K562 (cell line): ENCODE results near the gene POLR1D. TPM values are rescaled to one million over a fixed set of nuclear protein-coding genes. Genes with fewer than 3 reads are reported as not detected.

Source experiments
- ATAC-seq: fragments of 200-7000 bp; cut with Tn5 transposase; 3 replicates; pipeline ENCODE4 v1.9.1; 2020; ENCODE audit warnings: moderate library complexity
- BruUV-seq: library from RNA; stranded (reverse); fragments of 400-500 nt; replicated peaks from 2 replicates; lab custom pipeline; 2021; lab: Mats Ljungman, UMichigan
- CTCF ChIA-PET: fragments of 300-600 bp; formaldehyde crosslinking; extraction: SDS; loops from one replicate; lab custom pipeline; 2021; ENCODE audit warnings: low intra/inter-chr PET ratio; lab: Yijun Ruan, JAX
- POLR2A ChIA-PET: fragments of 300-600, 350-650 bp; sonication (Branson Sonifier 250); formaldehyde crosslinking; extraction: SDS; loops from one replicate; lab custom pipeline; 2021; ENCODE audit warnings: antibody characterized with exemption, inconsistent platforms; lab: Yijun Ruan, JAX
- DNase-seq, 4 experiments: peaks; one replicate each; pipeline versions ENCODE4 v3.0.0 to v3.0.0-alpha.2; 2011 to 2018; ENCODE audit warnings: low spot score in 3 of 4, mixed read lengths in 3 of 4; ENCODE audit errors: extremely low read depth in 1 of 4
- FAIRE-seq: peaks from 2 replicates; lab custom pipeline; 2011; peaks lifted over from hg19 to GRCh38; lab: Jason Lieb, UNC
- H2AFZ ChIP-seq: 2 replicates; pipeline ENCODE4 v1.6.0; 2011; ENCODE audit warnings: low read depth, low read length, control low read depth, inconsistent platforms
- H3K27ac ChIP-seq: fragments of 200-600 bp; 3 replicates; pipeline ENCODE4 v1.8.0; 2011; ENCODE audit warnings: low read depth, mild to moderate bottlenecking, control low read depth, inconsistent platforms, low read length, moderate library complexity, mixed read lengths; ENCODE audit errors: extremely low read depth
- H3K27me3 ChIP-seq, 2 experiments: fragments of 300-600 bp in 1 of 2; 2 replicates in 1 of 2; 3 replicates in 1 of 2; pipeline versions ENCODE4 v1.6.0 to v1.8.0; 2011; ENCODE audit warnings: inconsistent platforms in 2 of 2, low read length in 2 of 2, mild to moderate bottlenecking in 1 of 2, mixed read lengths in 1 of 2, moderate library complexity in 1 of 2; ENCODE audit not compliant: control insufficient read depth in 2 of 2, insufficient read depth in 2 of 2
- H3K36me3 ChIP-seq: fragments of 300-600 bp; 3 replicates; pipeline ENCODE4 v1.8.0; 2011; ENCODE audit warnings: mild to moderate bottlenecking, low read length, inconsistent platforms; ENCODE audit not compliant: control insufficient read depth, insufficient read depth
- H3K4me1 ChIP-seq, 2 experiments: fragments of 200-600 bp in 1 of 2; replicated peaks in 1 of 2; 2 replicates in 1 of 2; 3 replicates in 1 of 2; pipeline versions ENCODE4 v1.5.1 to v1.8.0; 2011; ENCODE audit warnings: inconsistent platforms in 2 of 2, low read length in 2 of 2, mild to moderate bottlenecking in 1 of 2, mixed read lengths in 1 of 2, moderate library complexity in 1 of 2; ENCODE audit not compliant: control insufficient read depth in 2 of 2, insufficient read depth in 2 of 2
- H3K4me2 ChIP-seq: 2 replicates; pipeline ENCODE4 v1.6.1; 2011; ENCODE audit warnings: low read length, control low read depth, inconsistent platforms, mixed read lengths; ENCODE audit not compliant: insufficient read depth
- H3K4me3 ChIP-seq: fragments of 200-600 bp; sonication (generic), shearing (Covaris generic); 2 replicates; pipeline ENCODE4 v1.5.1; 2016; ENCODE audit warnings: control low read depth, inconsistent platforms
- H3K79me2 ChIP-seq: fragments of 200-600 bp; 3 replicates; pipeline ENCODE4 v1.8.0; 2011; ENCODE audit warnings: low read length, inconsistent platforms; ENCODE audit not compliant: control insufficient read depth, insufficient read depth
- H3K9ac ChIP-seq, 2 experiments: 2 replicates each; pipeline versions ENCODE4 v1.6.0 to v1.6.1; 2011; ENCODE audit warnings: low read depth in 2 of 2, low read length in 2 of 2, control low read depth in 1 of 2, inconsistent platforms in 1 of 2, mild to moderate bottlenecking in 1 of 2, mixed read lengths in 1 of 2; ENCODE audit not compliant: insufficient read depth in 1 of 2
- H3K9me1 ChIP-seq: one replicate; pipeline ENCODE4 v1.6.0; 2011; ENCODE audit warnings: inconsistent platforms, mild to moderate bottlenecking, low read length, moderate library complexity; ENCODE audit not compliant: control insufficient read depth, insufficient read depth
- H3K9me3 ChIP-seq: replicated peaks from 2 replicates; pipeline ENCODE4 v1.5.1; 2011; ENCODE audit warnings: low read depth, low read length, inconsistent platforms; ENCODE audit not compliant: control insufficient read depth, insufficient read depth
- H4K20me1 ChIP-seq: replicated peaks from 2 replicates; pipeline ENCODE4 v1.6.1; 2011; ENCODE audit warnings: low read length, inconsistent platforms, mixed read lengths; ENCODE audit not compliant: control insufficient read depth, insufficient read depth
- FOXK2 ChIP-seq, 2 experiments: fragments of 450-650 bp; IDR thresholded peaks in 1 of 2; conservative IDR thresholded peaks in 1 of 2; 2 replicates each; pipeline ENCODE4 v1.6.1; 2016; ENCODE audit warnings: low read depth in 2 of 2, mild to moderate bottlenecking in 1 of 2
- GABPA ChIP-seq: fragments of 200-800 bp; sonication (Bioruptor generic); conservative IDR thresholded peaks from 2 replicates; pipeline ENCODE4 v1.6.1; 2016; ENCODE audit warnings: low read depth, missing genetic modification characterization, missing compliant biosample characterization
- MNT ChIP-seq, 2 experiments: fragments of 450-650 bp; conservative IDR thresholded peaks; 2 replicates each; pipeline ENCODE4 v1.6.1; 2017; ENCODE audit warnings: mild to moderate bottlenecking in 2 of 2, moderate library complexity in 2 of 2
- MYNN ChIP-seq, 2 experiments: sonication (generic); formaldehyde crosslinking in 1 of 2; IDR thresholded peaks; 2 replicates each; pipeline versions ENCODE4 v1.5.0 to v1.6.1; 2016 to 2020; ENCODE audit warnings: antibody characterized with exemption in 1 of 2, missing genetic modification reagents in 1 of 2
- NCOA6 ChIP-seq: fragments of 450-650 bp; IDR thresholded peaks from 2 replicates; pipeline ENCODE4 v1.6.1; 2017; ENCODE audit warnings: mild to moderate bottlenecking
- NR1H2 ChIP-seq: sonication (generic); formaldehyde crosslinking; IDR thresholded peaks from 2 replicates; pipeline ENCODE4 v1.4.0; 2020; ENCODE audit warnings: mild to moderate bottlenecking, missing genetic modification reagents
- RBFOX2 ChIP-seq: fragments of 200-400 bp; formaldehyde crosslinking; IDR thresholded peaks from 2 replicates; pipeline ENCODE4 v1.6.1; 2017; ENCODE audit warnings: low read depth, mild to moderate bottlenecking, low read length, moderate library complexity
- SLC30A9 ChIP-seq: fragments of 250-450 bp; sonication (Bioruptor Pico); IDR thresholded peaks from 2 replicates; pipeline ENCODE4 v1.8.0; 2022; ENCODE audit warnings: mild to moderate bottlenecking, moderate library complexity
- STAT5B ChIP-seq: fragments of 250-450 bp; sonication (Bioruptor Pico); IDR thresholded peaks from 2 replicates; pipeline ENCODE4 v1.8.0; 2021; ENCODE audit warnings: mild to moderate bottlenecking, inconsistent platforms
- YY1 ChIP-seq, 3 experiments: IDR thresholded peaks; 2 replicates each; pipeline ENCODE4 v1.6.1; 2011; ENCODE audit warnings: low read length in 2 of 3, mild to moderate bottlenecking in 2 of 3, moderate library complexity in 2 of 3, borderline replicate concordance in 1 of 3, control low read depth in 1 of 3, low read depth in 1 of 3; ENCODE audit not compliant: insufficient read depth in 3 of 3, insufficient replicate concordance in 2 of 3, control insufficient read depth in 1 of 3, insufficient read length in 1 of 3; ENCODE audit errors: extremely low read depth in 1 of 3
- WGBS: fragments of 100-300 bp; shearing (Covaris generic); methylation state at CpG from one replicate; pipeline ENCODE4 v1.1.6; 2016; ENCODE audit warnings: low coverage, mixed read lengths; ENCODE audit not compliant: insufficient coverage; ENCODE audit errors: missing lambda C conversion rate; 5-methylcytosine and 5-hydroxymethylcytosine counted together
- in situ Hi-C: fragments of 300-500 bp; cut with MboI; formaldehyde crosslinking; loops from 4 replicates; pipeline ENCODE4 v1.15.0; 2018; ENCODE audit warnings: inconsistent platforms, mixed read lengths
- intact Hi-C: fragments of 100-400 bp; cut with micrococcal nuclease; formaldehyde crosslinking; loops from 2 replicates; pipeline ENCODE4 v1.14.2; 2022
- polyA plus RNA-seq, 8 experiments: library from polyadenylated mRNA; depleted of rRNA in 4 of 8; stranded (reverse) in 5 of 8; unstranded in 3 of 8; fragments of >200 nt; fragmentation: Nextera tagmentation in 2 of 8; fragmentation: Illumina TruSeq in 1 of 8; extraction: Ambion mirVana in 2 of 8; extraction: Trizol in 1 of 8; gene quantifications; 2 replicates each; pipeline versions ENCODE4 v1.2.1 to v1.2.3, GENCODE V29; 2011 to 2014; ENCODE audit warnings: inconsistent platforms in 1 of 8, missing spikeins in 1 of 8
- total RNA-seq, 7 experiments: library from RNA; depleted of rRNA in 6 of 7; stranded (reverse); fragments of >200 nt in 6 of 7; fragmentation: Illumina TruSeq in 2 of 7; extraction: Trizol in 2 of 7; gene quantifications; 2 replicates each; pipeline versions ENCODE4 v1.2.1 to v1.2.3, GENCODE V29; 2011 to 2021; ENCODE audit warnings: low replicate concordance in 1 of 7
- TF ChIP-seq, protein P1 (sequence below): fragments of 450-650 bp; IDR thresholded peaks from 2 replicates; pipeline ENCODE4 v1.6.1; 2018; ENCODE audit not compliant: partially characterized antibody
- TF ChIP-seq, protein P2 (sequence below): fragments of 250-450 bp; sonication (Bioruptor Pico); IDR thresholded peaks from 2 replicates; pipeline ENCODE4 v1.5.0; 2020; ENCODE audit warnings: mild to moderate bottlenecking, borderline replicate concordance

POLR1D gene
- total and polyA plus RNA-seq, 9 of the 15 experiments (the other 6 are each of a cell fraction or from before 2014, with no cell fraction given) = 107 to 188 (median 145) TPM

DNA sequence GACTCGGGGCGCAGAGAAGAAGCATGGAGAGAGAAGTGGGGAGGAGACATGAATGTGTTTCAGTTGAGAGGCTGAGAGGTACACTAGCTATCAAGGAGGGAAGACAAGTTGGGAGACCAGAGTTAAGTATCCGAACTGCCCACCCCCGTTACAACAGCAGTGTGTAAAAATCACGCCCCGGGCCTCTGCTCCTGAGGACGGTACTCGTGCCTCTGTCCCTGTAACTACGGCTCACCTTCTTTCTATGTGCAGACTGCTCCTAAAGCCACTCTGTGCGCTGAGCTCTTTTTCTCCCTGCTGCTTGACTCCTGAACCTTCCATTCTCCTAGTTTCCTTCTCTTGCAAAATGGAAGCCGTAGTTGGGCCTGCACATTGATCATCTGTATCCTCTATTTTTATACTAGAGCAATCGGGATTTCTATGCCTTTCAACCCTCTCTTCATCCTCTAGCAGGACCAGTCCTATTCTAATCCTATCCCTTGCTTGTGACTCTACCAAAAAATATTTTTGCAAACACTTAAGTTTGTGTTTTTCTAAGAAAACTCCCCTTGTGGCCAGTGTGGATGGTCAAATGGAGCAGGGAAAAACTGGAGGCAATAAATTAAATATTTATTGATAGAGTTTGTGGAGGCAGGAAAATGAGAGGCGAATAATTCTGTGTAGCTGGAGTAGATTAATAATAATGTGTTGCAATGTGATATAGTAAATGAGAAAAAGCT is 569 bp downstream of the POLR1D start:
- 2% methylated on average over 11 of the region's 13 CpGs for WGBS
- H3K27me3 ChIP-seq = no peaks in the 10 kb centered on the region
- H3K9ac ChIP-seq = peak overlapping the region; percentile 92 to 95
- peaks cover 37% of the 10 kb centered on the region for H3K36me3 ChIP-seq
- POLR2A ChIA-PET = interaction anchor here (0.9 to 1.2 kb wide), 2 partner anchors 11 to 16 kb away, joined by 3 read pairs; no protein-coding TSS in a partner anchor
- TF ChIP-seq NCOA6 (no peak), GABPA (tag) (0 out of 2 replicates have a peak, but pooled peaks have one; percentile 38), MNT (conservative IDR thresholded peaks at IDR 0.05) (0 out of 4 replicates have a peak, but pooled peaks of 1 of the 2 experiments have one; percentile 3), STAT5B (CRISPR knock-in tag) (no peak), YY1 (IDR thresholded peaks at IDR 0.05; ENCODE audit: borderline replicate concordance in 1 of 3, control insufficient read depth in 1 of 3, extremely low read depth in 1 of 3, insufficient read depth in 3 of 3, insufficient read length in 1 of 3, insufficient replicate concordance in 2 of 3, low read depth in 1 of 3, low read length in 2 of 3) (peak in 1 of 3 experiments; percentile 61), NR1H2 (no peak), FOXK2 (conservative IDR thresholded peaks at IDR 0.05 in 1 of 2, IDR thresholded peaks at IDR 0.05 in 1 of 2; ENCODE audit: low read depth in 2 of 2) (peak in 1 of 2 experiments; percentile 31; a peak in 1 of 4 replicates), MYNN (IDR thresholded peaks at IDR 0.05) (no peak), MYNN (CRISPR knock-in tag; IDR thresholded peaks at IDR 0.05) (no peak), SLC30A9 (CRISPR knock-in tag) (no peak), RBFOX2 (peak; percentile 11; the same call in 1 of the 2 replicates)
- TF ChIP-seq, protein P1, sequence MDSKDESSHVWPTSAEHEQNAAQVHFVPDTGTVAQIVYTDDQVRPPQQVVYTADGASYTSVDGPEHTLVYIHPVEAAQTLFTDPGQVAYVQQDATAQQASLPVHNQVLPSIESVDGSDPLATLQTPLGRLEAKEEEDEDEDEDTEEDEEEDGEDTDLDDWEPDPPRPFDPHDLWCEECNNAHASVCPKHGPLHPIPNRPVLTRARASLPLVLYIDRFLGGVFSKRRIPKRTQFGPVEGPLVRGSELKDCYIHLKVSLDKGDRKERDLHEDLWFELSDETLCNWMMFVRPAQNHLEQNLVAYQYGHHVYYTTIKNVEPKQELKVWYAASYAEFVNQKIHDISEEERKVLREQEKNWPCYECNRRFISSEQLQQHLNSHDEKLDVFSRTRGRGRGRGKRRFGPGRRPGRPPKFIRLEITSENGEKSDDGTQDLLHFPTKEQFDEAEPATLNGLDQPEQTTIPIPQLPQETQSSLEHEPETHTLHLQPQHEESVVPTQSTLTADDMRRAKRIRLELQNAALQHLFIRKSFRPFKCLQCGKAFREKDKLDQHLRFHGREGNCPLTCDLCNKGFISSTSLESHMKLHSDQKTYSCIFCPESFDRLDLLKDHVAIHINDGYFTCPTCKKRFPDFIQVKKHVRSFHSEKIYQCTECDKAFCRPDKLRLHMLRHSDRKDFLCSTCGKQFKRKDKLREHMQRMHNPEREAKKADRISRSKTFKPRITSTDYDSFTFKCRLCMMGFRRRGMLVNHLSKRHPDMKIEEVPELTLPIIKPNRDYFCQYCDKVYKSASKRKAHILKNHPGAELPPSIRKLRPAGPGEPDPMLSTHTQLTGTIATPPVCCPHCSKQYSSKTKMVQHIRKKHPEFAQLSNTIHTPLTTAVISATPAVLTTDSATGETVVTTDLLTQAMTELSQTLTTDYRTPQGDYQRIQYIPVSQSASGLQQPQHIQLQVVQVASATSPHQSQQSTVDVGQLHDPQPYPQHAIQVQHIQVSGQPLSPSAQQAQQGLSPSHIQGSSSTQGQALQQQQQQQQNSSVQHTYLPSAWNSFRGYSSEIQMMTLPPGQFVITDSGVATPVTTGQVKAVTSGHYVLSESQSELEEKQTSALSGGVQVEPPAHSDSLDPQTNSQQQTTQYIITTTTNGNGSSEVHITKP = peak; percentile 91
- TF ChIP-seq, protein P2, sequence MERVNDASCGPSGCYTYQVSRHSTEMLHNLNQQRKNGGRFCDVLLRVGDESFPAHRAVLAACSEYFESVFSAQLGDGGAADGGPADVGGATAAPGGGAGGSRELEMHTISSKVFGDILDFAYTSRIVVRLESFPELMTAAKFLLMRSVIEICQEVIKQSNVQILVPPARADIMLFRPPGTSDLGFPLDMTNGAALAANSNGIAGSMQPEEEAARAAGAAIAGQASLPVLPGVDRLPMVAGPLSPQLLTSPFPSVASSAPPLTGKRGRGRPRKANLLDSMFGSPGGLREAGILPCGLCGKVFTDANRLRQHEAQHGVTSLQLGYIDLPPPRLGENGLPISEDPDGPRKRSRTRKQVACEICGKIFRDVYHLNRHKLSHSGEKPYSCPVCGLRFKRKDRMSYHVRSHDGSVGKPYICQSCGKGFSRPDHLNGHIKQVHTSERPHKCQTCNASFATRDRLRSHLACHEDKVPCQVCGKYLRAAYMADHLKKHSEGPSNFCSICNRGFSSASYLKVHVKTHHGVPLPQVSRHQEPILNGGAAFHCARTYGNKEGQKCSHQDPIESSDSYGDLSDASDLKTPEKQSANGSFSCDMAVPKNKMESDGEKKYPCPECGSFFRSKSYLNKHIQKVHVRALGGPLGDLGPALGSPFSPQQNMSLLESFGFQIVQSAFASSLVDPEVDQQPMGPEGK (CRISPR knock-in tag) = no peak
- TF ChIP-seq, all 486 proteins: peak for 6
- H3K9me1 ChIP-seq = no peaks in the 10 kb centered on the region
- in situ Hi-C loops = no loop called here
- H3K9me3 ChIP-seq = no peaks in the 10 kb centered on the region
- no TSS peak for BruUV-seq
- H3K4me1 ChIP-seq = peaks cover 14 to 15% of the 10 kb centered on the region in 2 experiments; a peak in 3 of 5 replicates
- H3K4me3 ChIP-seq = peak overlapping the region; percentile 98
- H3K27ac ChIP-seq = peak overlapping the region; percentile 88
- CTCF ChIA-PET = interaction anchor here (0.7 kb wide), 1 partner anchor 247 kb away, joined by 3 read pairs; no protein-coding TSS in a partner anchor
- H3K79me2 ChIP-seq = peaks cover 76% of the 10 kb centered on the region
- H3K4me2 ChIP-seq = peak overlapping the region; percentile 94
- H2AFZ ChIP-seq = peak overlapping the region; percentile 87
- DNase-seq (no peak), ATAC-seq (no peak), FAIRE-seq (peak; percentile 42)
- no peaks in the 10 kb centered on the region for H4K20me1 ChIP-seq
- intact Hi-C loops = no loop called here
